Left ventricle myocardium superior (tissue), 1 donor: ENCODE data around the gene ZBTB17. TPM values are rescaled to one million over a fixed set of nuclear protein-coding genes. Genes with fewer than 3 reads are reported as not detected.
A peak's percentile ranks its signal among the peaks of the same experiment; 100 is the strongest.
"Not testable (repeated sequence)": the region's sequence is repeated elsewhere in the genome, so short reads cannot be mapped to it uniquely, and the experiment has no call there.

Experiments
- ATAC-seq: fragments of 200-7000 bp; cut with Tn5 transposase; one replicate; pipeline ENCODE4 v1.9.1; 2020; ENCODE audit warnings: mild to moderate bottlenecking, moderate library complexity
- DNase-seq: peaks from one replicate; pipeline ENCODE4 v3.0.0-alpha.2; 2020
- intact Hi-C: fragments of 100-400 bp; cut with micrococcal nuclease; formaldehyde crosslinking; loops from one replicate; pipeline ENCODE4 v1.11.0; 2022
- total RNA-seq: library from RNA; stranded (reverse); fragmentation: NEBNext Ultra II Directional; extraction: Animal tissue kit (Norgen Biotek cat#: 25700); gene quantifications from one replicate; pipeline ENCODE4 v1.2.1, GENCODE V29; 2021
- donor health status: DM: no; HTN: yes; CAD: no; lungs with severe emphysema.

ZBTB17 gene
- total RNA-seq, 1 donor from 2014 or later, result 27.3 TPM

- DNase-seq, result peak; percentile 88
- ATAC-seq, result peak; percentile 42
- intact Hi-C loops, result no loop called here
Observed at GRCh38 chr1:16013220-16013907, 37.5 kb upstream of the ZBTB17 start.

GRCh38 chr1:16012590-16013219 lies 36.8 kb upstream of the ZBTB17 start:
- DNase-seq (peak; percentile 90), ATAC-seq (peak; percentile 40)
- intact Hi-C loops, result no loop called here

- intact Hi-C loops, result no loop called here
- peak; percentile 28 for DNase-seq
- no peak for ATAC-seq
Observed at GRCh38 chr1:16011936-16012589, 36.2 kb upstream of the ZBTB17 start.

- DNase-seq (no peak), ATAC-seq (no peak)
- intact Hi-C loops, result no loop called here
Observed at GRCh38 chr1:16010837-16011236, 34.9 kb upstream of the ZBTB17 start.

- intact Hi-C loops, result loop anchor here (10.0 kb wide), 1 partner anchor 45 kb away; no protein-coding TSS in a partner anchor
- DNase-seq (peak; percentile 25), ATAC-seq (no peak)
Observed at GRCh38 chr1:16009678-16010077, 33.8 kb upstream of the ZBTB17 start.

- intact Hi-C loops, result loop anchor here (10.0 kb wide), 1 partner anchor 46 kb away; no protein-coding TSS in a partner anchor
- ATAC-seq, result peak; percentile 2
- DNase-seq, result peak; percentile 85
Observed at GRCh38 chr1:16009030-16009460, 33.1 kb upstream of the ZBTB17 start.

- no peak for ATAC-seq
- DNase-seq, result no peak
- intact Hi-C loops, result loop anchor here (10.0 kb wide), 1 partner anchor 47 kb away; no protein-coding TSS in a partner anchor
Observed at GRCh38 chr1:16007671-16008341, 31.9 kb upstream of the ZBTB17 start.

- intact Hi-C loops, result loop anchor here (10.0 kb wide), 1 partner anchor 48 kb away; no protein-coding TSS in a partner anchor
- DNase-seq (no peak), ATAC-seq (no peak)
Observed at GRCh38 chr1:16006552-16007485, 30.9 kb upstream of the ZBTB17 start.

GRCh38 chr1:16006010-16006409 lies 30.1 kb upstream of the ZBTB17 start:
- DNase-seq (no peak), ATAC-seq (no peak)
- intact Hi-C loops, result loop anchor here (10.0 kb wide), 1 partner anchor 49 kb away; no protein-coding TSS in a partner anchor

- ATAC-seq (no peak), DNase-seq (no peak)
- intact Hi-C loops, result loop anchor here (10.0 kb wide), 1 partner anchor 49 kb away; no protein-coding TSS in a partner anchor
Observed at GRCh38 chr1:16005597-16005996, 29.7 kb upstream of the ZBTB17 start.

- not testable (repeated sequence) for ATAC-seq, DNase-seq
- intact Hi-C loops, result loop anchor here (10.0 kb wide), 1 partner anchor 54 kb away; no protein-coding TSS in a partner anchor
Observed at GRCh38 chr1:16001274-16001673, 25.4 kb upstream of the ZBTB17 start.

- ATAC-seq (no peak), DNase-seq (no peak)
- intact Hi-C loops, result loop anchor here (10.0 kb wide), 1 partner anchor 204 kb away; no protein-coding TSS in a partner anchor
Observed at GRCh38 chr1:15998929-15999328, 23.0 kb upstream of the ZBTB17 start.

GRCh38 chr1:15997637-15998280 lies 21.9 kb upstream of the ZBTB17 start:
- intact Hi-C loops, result loop anchor here (10.0 kb wide), 1 partner anchor 203 kb away; no protein-coding TSS in a partner anchor
- no peak for ATAC-seq
- no peak for DNase-seq

GRCh38 chr1:15997076-15997585 lies 21.2 kb upstream of the ZBTB17 start:
- no peak for ATAC-seq
- intact Hi-C loops, result loop anchor here (10.0 kb wide), 1 partner anchor 202 kb away; no protein-coding TSS in a partner anchor
- DNase-seq, result no peak

GRCh38 chr1:15994590-15995351 lies 18.9 kb upstream of the ZBTB17 start:
- intact Hi-C loops, result loop anchor here (10.0 kb wide), 1 partner anchor 200 kb away; no protein-coding TSS in a partner anchor
- peak; percentile 90 for ATAC-seq
- DNase-seq, result peak; percentile 77

- ATAC-seq (no peak), DNase-seq (no peak)
- intact Hi-C loops, result loop anchor here (10.0 kb wide), 1 partner anchor 199 kb away; no protein-coding TSS in a partner anchor
Observed at GRCh38 chr1:15994081-15994480, 18.2 kb upstream of the ZBTB17 start.
